PC-3 (cell line): Measurements from ENCODE around the gene FAM131C. TPM values are rescaled to one million over a fixed set of nuclear protein-coding genes. Genes with fewer than 3 reads are reported as not detected.
"Not testable (repeated sequence)": the region's sequence is repeated elsewhere in the genome, so short reads cannot be mapped to it uniquely, and the experiment has no call there.

ENCODE experiments used
- ATAC-seq: fragments of 200-7000 bp; cut with Tn5 transposase; 2 replicates; pipeline ENCODE4 v1.9.1; 2020; ENCODE audit warnings: mild to moderate bottlenecking, moderate library complexity
- BruUV-seq: library from RNA; stranded (reverse); fragments of 400-500 nt; replicated peaks from 2 replicates; lab custom pipeline; 2021; lab: Mats Ljungman, UMichigan
- CTCF ChIA-PET: fragments of 300-600 bp; sonication (Branson Sonifier 250); formaldehyde crosslinking; loops from one replicate; lab custom pipeline; 2022; ENCODE audit warnings: antibody characterized with exemption; lab: Charles Lee
- POLR2A ChIA-PET: fragments of 300-600 bp; sonication (Branson Sonifier 250); formaldehyde crosslinking; loops from one replicate; lab custom pipeline; 2022; ENCODE audit warnings: antibody characterized with exemption; ENCODE audit not compliant: unreplicated experiment; lab: Charles Lee
- DNase-seq: peaks from one replicate; pipeline ENCODE4 v3.0.0-alpha.2; 2015
- H2AFZ ChIP-seq: fragments of 300-600 bp; sonication (generic); 2 replicates; pipeline ENCODE4 v1.6.0; 2016; ENCODE audit warnings: antibody characterized with exemption, low read length
- H3F3A ChIP-seq: fragments of 300-600 bp; sonication (generic); one replicate; pipeline ENCODE4 v1.6.0; 2017; ENCODE audit warnings: antibody characterized with exemption, low read length, control low read depth, mild to moderate bottlenecking; ENCODE audit not compliant: unreplicated experiment
- H3K27ac ChIP-seq: fragments of 300-600 bp; sonication (generic); 2 replicates; pipeline ENCODE4 v1.5.1; 2016; ENCODE audit warnings: mild to moderate bottlenecking, low read length
- H3K27me3 ChIP-seq: fragments of 300-600 bp; sonication (generic); 2 replicates; pipeline ENCODE4 v1.6.1; 2016; ENCODE audit warnings: low read length, mixed read lengths
- H3K36me3 ChIP-seq: fragments of 300-600 bp; sonication (generic); 2 replicates; pipeline ENCODE4 v1.6.1; 2016; ENCODE audit warnings: low read depth, mixed run types, low read length, mixed read lengths
- H3K4me1 ChIP-seq: fragments of 300-600 bp; sonication (generic); 2 replicates; pipeline ENCODE4 v1.5.1; 2016; ENCODE audit warnings: low read length; ENCODE audit not compliant: insufficient read depth
- H3K4me2 ChIP-seq: fragments of 300-600 bp; sonication (generic); 2 replicates; pipeline ENCODE4 v1.6.0; 2016; ENCODE audit warnings: low read length
- H3K4me3 ChIP-seq: fragments of 300-600 bp; sonication (generic); 2 replicates; pipeline ENCODE4 v1.5.1; 2016; ENCODE audit warnings: mild to moderate bottlenecking, low read length, mixed read lengths
- H3K79me2 ChIP-seq: fragments of 300-600 bp; sonication (generic); 2 replicates; pipeline ENCODE4 v1.6.1; 2017; ENCODE audit warnings: low read length, mixed read lengths
- H3K9ac ChIP-seq: fragments of 300-600 bp; sonication (generic); 2 replicates; pipeline ENCODE4 v1.6.0; 2016; ENCODE audit warnings: mild to moderate bottlenecking, low read length
- H3K9me2 ChIP-seq: fragments of 300-600 bp; sonication (generic); replicated peaks from 2 replicates; pipeline ENCODE4 v1.6.1; 2016; ENCODE audit warnings: mixed run types, low read length, mixed read lengths
- H3K9me3 ChIP-seq: fragments of 300-600 bp; sonication (generic); 2 replicates; pipeline ENCODE4 v1.6.1; 2016; ENCODE audit warnings: low read length, mixed read lengths
- H4K20me1 ChIP-seq: fragments of 300-600 bp; sonication (generic); 2 replicates; pipeline ENCODE4 v1.6.1; 2016; ENCODE audit warnings: low read length, mixed read lengths
- EZH2 ChIP-seq: fragments of 300-600 bp; sonication (generic); IDR thresholded peaks from one replicate; pipeline ENCODE4 v1.6.1; 2017; ENCODE audit warnings: antibody characterized with exemption, mild to moderate bottlenecking, low read length; ENCODE audit not compliant: unreplicated experiment
- EZH2phosphoT487 ChIP-seq: fragments of 300-600 bp; sonication (generic); IDR thresholded peaks from 2 replicates; pipeline ENCODE4 v1.6.1; 2018; ENCODE audit warnings: mild to moderate bottlenecking, antibody characterized with exemption, low read length, borderline replicate concordance
- intact Hi-C: fragments of 100-400 bp; cut with micrococcal nuclease; formaldehyde crosslinking; loops from 2 replicates; pipeline ENCODE4 v1.9.0; 2023
- total RNA-seq: library from RNA; depleted of rRNA; stranded (reverse); fragments of >200 nt; gene quantifications from 2 replicates; pipeline ENCODE4 v1.2.3, GENCODE V29; 2014
- TF ChIP-seq, protein P1 (sequence below): fragments of 300-600 bp; sonication (generic); conservative IDR thresholded peaks from 2 replicates; pipeline ENCODE4 v1.5.1; 2017; ENCODE audit warnings: antibody characterized with exemption, low read depth, mild to moderate bottlenecking, low read length

Gene FAM131C
- total RNA-seq, 1 experiment from 2014 or later: 7.7 TPM

GRCh38 chr1:16064536-16065268 is 8.7 kb downstream of the FAM131C start:
- POLR2A ChIA-PET: interaction anchor here (0.6 kb wide), 1 partner anchor 79 kb away, joined by 4 read pairs; no protein-coding TSS in a partner anchor

GRCh38 chr1:16063921-16064320 is 9.5 kb downstream of the FAM131C start:
- DNase-seq (no peak), ATAC-seq (no peak)
- H3K4me3 ChIP-seq: no peak overlapping the region
- no peaks in the 10 kb centered on the region for H3F3A ChIP-seq
- H3K9me2 ChIP-seq: no peaks in the 10 kb centered on the region
- ChIA-PET CTCF (no interaction called here), POLR2A (interaction anchor here (0.6 kb wide), 1 partner anchor 78 kb away, joined by 4 read pairs; no protein-coding TSS in a partner anchor)
- H3K4me1 ChIP-seq: no peaks in the 10 kb centered on the region
- H3K36me3 ChIP-seq: no peaks in the 10 kb centered on the region
- intact Hi-C loops: no loop called here
- no peaks in the 10 kb centered on the region for H3K27me3 ChIP-seq
- H3K4me2 ChIP-seq: no peak overlapping the region
- H3K79me2 ChIP-seq: no peaks in the 10 kb centered on the region
- H2AFZ ChIP-seq: no peak overlapping the region
- no peaks in the 10 kb centered on the region for H4K20me1 ChIP-seq
- TF ChIP-seq EZH2: no peak
- TF ChIP-seq, protein P1, sequence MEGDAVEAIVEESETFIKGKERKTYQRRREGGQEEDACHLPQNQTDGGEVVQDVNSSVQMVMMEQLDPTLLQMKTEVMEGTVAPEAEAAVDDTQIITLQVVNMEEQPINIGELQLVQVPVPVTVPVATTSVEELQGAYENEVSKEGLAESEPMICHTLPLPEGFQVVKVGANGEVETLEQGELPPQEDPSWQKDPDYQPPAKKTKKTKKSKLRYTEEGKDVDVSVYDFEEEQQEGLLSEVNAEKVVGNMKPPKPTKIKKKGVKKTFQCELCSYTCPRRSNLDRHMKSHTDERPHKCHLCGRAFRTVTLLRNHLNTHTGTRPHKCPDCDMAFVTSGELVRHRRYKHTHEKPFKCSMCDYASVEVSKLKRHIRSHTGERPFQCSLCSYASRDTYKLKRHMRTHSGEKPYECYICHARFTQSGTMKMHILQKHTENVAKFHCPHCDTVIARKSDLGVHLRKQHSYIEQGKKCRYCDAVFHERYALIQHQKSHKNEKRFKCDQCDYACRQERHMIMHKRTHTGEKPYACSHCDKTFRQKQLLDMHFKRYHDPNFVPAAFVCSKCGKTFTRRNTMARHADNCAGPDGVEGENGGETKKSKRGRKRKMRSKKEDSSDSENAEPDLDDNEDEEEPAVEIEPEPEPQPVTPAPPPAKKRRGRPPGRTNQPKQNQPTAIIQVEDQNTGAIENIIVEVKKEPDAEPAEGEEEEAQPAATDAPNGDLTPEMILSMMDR: no peak
- TF ChIP-seq EZH2phosphoT487: no peak
- BruUV-seq: no TSS peak
- no peak overlapping the region for H3K9ac ChIP-seq
- H3K9me3 ChIP-seq: no peaks in the 10 kb centered on the region
- H3K27ac ChIP-seq: no peak overlapping the region

More at GRCh38 chr1:16064536-16065268, 8.7 kb downstream of the FAM131C start:
- Histone ChIP-seq H3K79me2 (no peaks in the 10 kb centered on the region), H3K9ac (no peak overlapping the region), H3K27me3 (no peaks in the 10 kb centered on the region), H3F3A (no peaks in the 10 kb centered on the region), H2AFZ (no peak overlapping the region), H3K9me3 (no peaks in the 10 kb centered on the region), H3K36me3 (no peaks in the 10 kb centered on the region), H3K4me1 (no peaks in the 10 kb centered on the region), H4K20me1 (no peaks in the 10 kb centered on the region), H3K4me2 (no peak overlapping the region), H3K27ac (no peak overlapping the region), H3K9me2 (no peaks in the 10 kb centered on the region), H3K4me3 (no peak overlapping the region)
- TF ChIP-seq, protein P1: no peak
- TF ChIP-seq EZH2: no peak
- TF ChIP-seq EZH2phosphoT487: no peak
- CTCF ChIA-PET: no interaction called here
- no peak for ATAC-seq
- no peak for DNase-seq
- no TSS peak for BruUV-seq
- intact Hi-C loops: no loop called here

DNA sequence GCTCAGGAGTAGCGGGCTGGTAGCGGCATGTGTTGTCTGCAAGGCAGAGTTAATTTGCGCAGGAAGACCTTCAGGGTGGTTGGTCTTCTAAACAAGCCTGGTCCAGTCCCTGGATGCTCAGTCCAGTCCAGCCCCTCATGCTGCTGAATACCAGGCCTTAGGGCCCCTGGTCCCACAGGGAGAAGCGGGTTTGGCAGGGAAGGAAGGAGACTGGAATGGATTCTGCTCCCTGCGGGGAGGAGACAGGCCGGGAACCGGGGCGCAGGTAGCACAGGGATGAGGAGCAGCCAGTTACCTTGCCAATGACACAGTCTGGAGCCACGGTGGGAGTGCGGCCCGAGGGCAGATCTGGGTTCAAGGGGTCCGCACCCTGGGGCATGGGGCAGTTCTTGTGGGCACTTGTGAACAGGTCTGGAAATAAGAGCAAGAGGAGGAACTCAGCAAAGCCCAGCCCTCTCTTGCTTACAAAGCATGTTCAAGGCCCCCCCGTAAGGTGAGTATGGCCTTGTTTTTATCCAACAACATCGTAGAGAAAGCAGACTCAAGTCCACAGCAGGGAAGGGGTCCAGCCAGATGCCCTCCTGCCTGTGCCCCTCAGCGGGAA is 10.1 kb downstream of the FAM131C start:
- Histone ChIP-seq H3K36me3 (no peaks in the 10 kb centered on the region), H3K9me3 (no peaks in the 10 kb centered on the region), H3K79me2 (no peaks in the 10 kb centered on the region), H2AFZ (no peak overlapping the region), H3K4me3 (no peak overlapping the region), H3K9me2 (no peaks in the 10 kb centered on the region), H3K9ac (no peak overlapping the region), H3F3A (no peaks in the 10 kb centered on the region), H4K20me1 (no peaks in the 10 kb centered on the region), H3K27me3 (no peaks in the 10 kb centered on the region), H3K4me1 (no peaks in the 10 kb centered on the region), H3K27ac (no peak overlapping the region), H3K4me2 (no peak overlapping the region)
- no peak for ATAC-seq
- TF ChIP-seq EZH2 (no peak), EZH2phosphoT487 (no peak)
- TF ChIP-seq, protein P1: no peak
- BruUV-seq: no TSS peak
- no peak for DNase-seq
- POLR2A ChIA-PET: no interaction called here
- CTCF ChIA-PET: no interaction called here
- intact Hi-C loops: no loop called here

DNA sequence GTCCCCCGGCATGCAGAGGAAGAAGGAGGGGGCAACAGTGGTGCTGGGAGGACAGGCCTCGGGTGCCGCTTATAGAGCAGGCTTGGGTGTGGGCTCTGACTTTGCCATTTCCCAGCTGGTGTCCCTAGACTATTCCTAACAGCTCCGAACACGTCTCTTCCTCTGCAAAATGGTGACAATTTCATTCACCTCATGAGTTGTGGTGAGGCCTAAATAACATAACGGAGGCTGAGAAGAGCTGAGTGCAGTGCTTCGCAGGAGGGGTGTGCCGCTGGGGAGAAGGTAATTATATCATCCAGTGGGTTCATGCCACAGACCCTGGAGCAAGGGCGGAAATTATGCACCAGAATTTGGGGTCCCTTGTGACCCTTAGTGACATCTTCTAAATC is 10.8 kb downstream of the FAM131C start:
- DNase-seq, BruUV-seq, H3K27me3 ChIP-seq, H3K36me3 ChIP-seq, H3K4me1 ChIP-seq, H3K9me2 ChIP-seq, H3F3A ChIP-seq, intact Hi-C loops, CTCF ChIA-PET, ATAC-seq, H3K4me3 ChIP-seq, H4K20me1 ChIP-seq, H3K9ac ChIP-seq, H2AFZ ChIP-seq, H3K79me2 ChIP-seq, H3K9me3 ChIP-seq, H3K4me2 ChIP-seq, POLR2A ChIA-PET, H3K27ac ChIP-seq: not testable (repeated sequence)
